A549 (cell line): Measurements from ENCODE around the gene SCYL2.

ENCODE experiments used
- EP300 ChIP-seq, 2 experiments: fragments of >200 bp; sonication (Bioruptor Twin); formaldehyde crosslinking; IDR thresholded peaks; 2 replicates in 1 of 2; 3 replicates in 1 of 2; pipeline ENCODE4 v1.6.1; 2016 to 2017
- JUN ChIP-seq, 2 experiments: fragments of >200 bp; sonication (Bioruptor Twin); formaldehyde crosslinking; IDR thresholded peaks; 2 replicates in 1 of 2; 3 replicates in 1 of 2; pipeline ENCODE4 v1.6.1; 2016 to 2017
- KDM1A ChIP-seq: fragments of 200-600 bp; sonication (generic); IDR thresholded peaks from 2 replicates; pipeline ENCODE4 v1.6.1; 2016; ENCODE audit warnings: low read depth, mild to moderate bottlenecking
- NPAS2 ChIP-seq: fragments of 250-450 bp; sonication (Bioruptor Pico); IDR thresholded peaks from 2 replicates; pipeline ENCODE4 v1.8.0; 2022; ENCODE audit warnings: mild to moderate bottlenecking, moderate library complexity, borderline replicate concordance
- PHF8 ChIP-seq: fragments of 200-600 bp; sonication (generic); IDR thresholded peaks from 2 replicates; pipeline ENCODE4 v1.6.1; 2016; ENCODE audit warnings: low read depth, mild to moderate bottlenecking, antibody characterized with exemption, moderate library complexity, borderline replicate concordance
- POLR2A ChIP-seq: IDR thresholded peaks from 2 replicates; pipeline ENCODE4 v1.6.1; 2012; ENCODE audit warnings: mild to moderate bottlenecking, low read length
- POLR2AphosphoS2 ChIP-seq: conservative IDR thresholded peaks from 2 replicates; pipeline ENCODE4 v1.6.1; 2012; ENCODE audit warnings: low read length, improper control_type of control experiment, inconsistent platforms
- RAD21 ChIP-seq, 2 experiments: fragments of >200 bp in 1 of 2; sonication (Bioruptor Twin) in 1 of 2; formaldehyde crosslinking in 1 of 2; IDR thresholded peaks in 1 of 2; conservative IDR thresholded peaks in 1 of 2; 2 replicates in 1 of 2; 3 replicates in 1 of 2; pipeline ENCODE4 v1.6.1; 2012 to 2018; ENCODE audit warnings: inconsistent platforms in 1 of 2
- TF ChIP-seq, protein P1 (sequence below): fragments of >200 bp; sonication (Bioruptor Twin); formaldehyde crosslinking; IDR thresholded peaks from 3 replicates; pipeline ENCODE4 v1.5.1; 2016
- TF ChIP-seq, protein P2 (sequence below): IDR thresholded peaks from 2 replicates; pipeline ENCODE4 v1.6.1; 2012
- TF ChIP-seq, protein P3 (sequence below): IDR thresholded peaks from 2 replicates; pipeline ENCODE4 v1.6.1; 2012
- TF ChIP-seq, protein P4 (sequence below): fragments of >200 bp; sonication (Bioruptor Twin); formaldehyde crosslinking; IDR thresholded peaks from 3 replicates; pipeline ENCODE4 v1.6.1; 2016
- TF ChIP-seq, protein P5 (sequence below): fragments of 250-450 bp; sonication (Bioruptor Pico); IDR thresholded peaks from 2 replicates; pipeline ENCODE4 v1.5.0; 2021; ENCODE audit warnings: mild to moderate bottlenecking, moderate library complexity, borderline replicate concordance

DNA sequence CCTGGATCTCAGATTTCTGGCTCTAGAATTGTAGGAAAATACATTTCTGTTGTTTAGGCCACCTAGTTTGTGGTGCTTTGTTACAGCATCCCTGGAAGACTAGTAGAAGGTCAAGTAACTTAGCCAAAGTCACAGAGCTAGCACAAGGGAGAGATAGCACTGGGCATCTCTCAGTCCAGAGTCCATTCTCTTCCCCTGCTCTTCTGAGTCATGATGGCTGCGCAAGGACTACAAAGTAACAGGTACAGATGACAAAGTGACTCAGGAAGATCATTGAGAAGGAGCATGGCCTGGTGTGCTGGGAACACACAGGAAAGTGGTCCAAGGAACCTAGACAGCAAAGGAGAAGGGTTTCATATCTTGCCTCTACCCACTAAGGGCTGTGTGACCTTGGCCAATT, 109.2 kb downstream of the SCYL2 start:
- TF ChIP-seq, protein P1, sequence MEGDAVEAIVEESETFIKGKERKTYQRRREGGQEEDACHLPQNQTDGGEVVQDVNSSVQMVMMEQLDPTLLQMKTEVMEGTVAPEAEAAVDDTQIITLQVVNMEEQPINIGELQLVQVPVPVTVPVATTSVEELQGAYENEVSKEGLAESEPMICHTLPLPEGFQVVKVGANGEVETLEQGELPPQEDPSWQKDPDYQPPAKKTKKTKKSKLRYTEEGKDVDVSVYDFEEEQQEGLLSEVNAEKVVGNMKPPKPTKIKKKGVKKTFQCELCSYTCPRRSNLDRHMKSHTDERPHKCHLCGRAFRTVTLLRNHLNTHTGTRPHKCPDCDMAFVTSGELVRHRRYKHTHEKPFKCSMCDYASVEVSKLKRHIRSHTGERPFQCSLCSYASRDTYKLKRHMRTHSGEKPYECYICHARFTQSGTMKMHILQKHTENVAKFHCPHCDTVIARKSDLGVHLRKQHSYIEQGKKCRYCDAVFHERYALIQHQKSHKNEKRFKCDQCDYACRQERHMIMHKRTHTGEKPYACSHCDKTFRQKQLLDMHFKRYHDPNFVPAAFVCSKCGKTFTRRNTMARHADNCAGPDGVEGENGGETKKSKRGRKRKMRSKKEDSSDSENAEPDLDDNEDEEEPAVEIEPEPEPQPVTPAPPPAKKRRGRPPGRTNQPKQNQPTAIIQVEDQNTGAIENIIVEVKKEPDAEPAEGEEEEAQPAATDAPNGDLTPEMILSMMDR: no peak
- TF ChIP-seq, protein P2, sequence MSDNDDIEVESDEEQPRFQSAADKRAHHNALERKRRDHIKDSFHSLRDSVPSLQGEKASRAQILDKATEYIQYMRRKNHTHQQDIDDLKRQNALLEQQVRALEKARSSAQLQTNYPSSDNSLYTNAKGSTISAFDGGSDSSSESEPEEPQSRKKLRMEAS: no peak
- TF ChIP-seq NPAS2 (CRISPR knock-in tag): no peak
- TF ChIP-seq, protein P3, sequence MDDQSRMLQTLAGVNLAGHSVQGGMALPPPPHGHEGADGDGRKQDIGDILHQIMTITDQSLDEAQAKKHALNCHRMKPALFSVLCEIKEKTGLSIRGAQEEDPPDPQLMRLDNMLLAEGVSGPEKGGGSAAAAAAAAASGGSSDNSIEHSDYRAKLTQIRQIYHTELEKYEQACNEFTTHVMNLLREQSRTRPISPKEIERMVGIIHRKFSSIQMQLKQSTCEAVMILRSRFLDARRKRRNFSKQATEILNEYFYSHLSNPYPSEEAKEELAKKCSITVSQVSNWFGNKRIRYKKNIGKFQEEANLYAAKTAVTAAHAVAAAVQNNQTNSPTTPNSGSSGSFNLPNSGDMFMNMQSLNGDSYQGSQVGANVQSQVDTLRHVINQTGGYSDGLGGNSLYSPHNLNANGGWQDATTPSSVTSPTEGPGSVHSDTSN: no peak
- no peak for TF ChIP-seq RAD21 (conservative IDR thresholded peaks at IDR 0.05 in 1 of 2, IDR thresholded peaks at IDR 0.05 in 1 of 2)
- no peak for TF ChIP-seq PHF8
- TF ChIP-seq EP300 (IDR thresholded peaks at IDR 0.05): no peak
- TF ChIP-seq JUN (IDR thresholded peaks at IDR 0.05): no peak
- no peak for TF ChIP-seq KDM1A
- TF ChIP-seq, protein P4, sequence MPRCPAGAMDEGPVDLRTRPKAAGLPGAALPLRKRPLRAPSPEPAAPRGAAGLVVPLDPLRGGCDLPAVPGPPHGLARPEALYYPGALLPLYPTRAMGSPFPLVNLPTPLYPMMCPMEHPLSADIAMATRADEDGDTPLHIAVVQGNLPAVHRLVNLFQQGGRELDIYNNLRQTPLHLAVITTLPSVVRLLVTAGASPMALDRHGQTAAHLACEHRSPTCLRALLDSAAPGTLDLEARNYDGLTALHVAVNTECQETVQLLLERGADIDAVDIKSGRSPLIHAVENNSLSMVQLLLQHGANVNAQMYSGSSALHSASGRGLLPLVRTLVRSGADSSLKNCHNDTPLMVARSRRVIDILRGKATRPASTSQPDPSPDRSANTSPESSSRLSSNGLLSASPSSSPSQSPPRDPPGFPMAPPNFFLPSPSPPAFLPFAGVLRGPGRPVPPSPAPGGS: no peak
- no peak for TF ChIP-seq POLR2AphosphoS2
- TF ChIP-seq POLR2A: no peak
- TF ChIP-seq, protein P5, sequence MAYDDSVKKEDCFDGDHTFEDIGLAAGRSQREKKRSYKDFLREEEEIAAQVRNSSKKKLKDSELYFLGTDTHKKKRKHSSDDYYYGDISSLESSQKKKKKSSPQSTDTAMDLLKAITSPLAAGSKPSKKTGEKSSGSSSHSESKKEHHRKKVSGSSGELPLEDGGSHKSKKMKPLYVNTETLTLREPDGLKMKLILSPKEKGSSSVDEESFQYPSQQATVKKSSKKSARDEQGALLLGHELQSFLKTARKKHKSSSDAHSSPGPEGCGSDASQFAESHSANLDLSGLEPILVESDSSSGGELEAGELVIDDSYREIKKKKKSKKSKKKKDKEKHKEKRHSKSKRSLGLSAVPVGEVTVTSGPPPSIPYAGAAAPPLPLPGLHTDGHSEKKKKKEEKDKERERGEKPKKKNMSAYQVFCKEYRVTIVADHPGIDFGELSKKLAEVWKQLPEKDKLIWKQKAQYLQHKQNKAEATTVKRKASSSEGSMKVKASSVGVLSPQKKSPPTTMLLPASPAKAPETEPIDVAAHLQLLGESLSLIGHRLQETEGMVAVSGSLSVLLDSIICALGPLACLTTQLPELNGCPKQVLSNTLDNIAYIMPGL: no peak
